ENCODE data around the gene CDYL. TPM values are rescaled to one million over a fixed set of nuclear protein-coding genes. Genes with fewer than 3 reads are reported as not detected.

The CDYL gene
- polyA plus RNA-seq, 1 of the 3 experiments (the other 2 are of a cell fraction) = 13.3 TPM

GRCh38 chr6:4860387-4860786 is 84.2 kb downstream of the CDYL start:
- Histone ChIP-seq H3K79me2 (ENCODE audit: insufficient read depth) (peaks cover 27% of the 10 kb centered on the region), H3K4me2 (no peak overlapping the region), H3K4me1 (ENCODE audit: control insufficient read depth in 1 of 2, insufficient read depth in 2 of 2, low read depth in 1 of 2, low read length in 1 of 2) (no peaks in the 10 kb centered on the region; a peak in 1 of 4 replicates), H3K4me3 (ENCODE audit: low read depth in 2 of 2, low read length in 1 of 2) (no peak overlapping the region), H3K9me3 (no peaks in the 10 kb centered on the region), H3K27ac (ENCODE audit: low read depth in 2 of 2, low read length in 1 of 2) (no peak overlapping the region), H3F3A (replicated peaks; ENCODE audit: insufficient read depth) (no peaks in the 10 kb centered on the region), H3K27me3 (ENCODE audit: insufficient read depth) (no peaks in the 10 kb centered on the region), H2AFZ (ENCODE audit: low read depth) (no peak overlapping the region), H3K9me2 (no peaks in the 10 kb centered on the region), H4K20me1 (ENCODE audit: insufficient read depth) (peaks cover 13% of the 10 kb centered on the region; the same call in 1 of the 2 replicates), H3K9ac (no peak overlapping the region), H3K36me3 (replicated peaks in 1 of 2; ENCODE audit: control insufficient read depth in 1 of 2, insufficient read depth in 2 of 2, low read length in 1 of 2) (no peaks in the 10 kb centered on the region)
- TF ChIP-seq SIN3A (IDR thresholded peaks at IDR 0.05; ENCODE audit: borderline replicate concordance, low read depth, low read length) (no peak), MEF2A (IDR thresholded peaks at IDR 0.05; ENCODE audit: borderline replicate concordance, low read depth) (no peak), EZH2phosphoT487 (IDR thresholded peaks at IDR 0.05; ENCODE audit: borderline replicate concordance, low read depth) (no peak), MAX (IDR thresholded peaks at IDR 0.05; ENCODE audit: low read depth) (no peak), EP300 (IDR thresholded peaks at IDR 0.05; ENCODE audit: borderline replicate concordance in 1 of 2, low read depth in 1 of 2, low read length in 1 of 2) (no peak), CTCF (IDR thresholded peaks at IDR 0.05) (no peak), CHD2 (IDR thresholded peaks at IDR 0.05; ENCODE audit: low read length, partially characterized antibody) (no peak), GABPA (IDR thresholded peaks at IDR 0.05; ENCODE audit: low read depth) (no peak), JUND (IDR thresholded peaks at IDR 0.05) (no peak), TEAD4 (IDR thresholded peaks at IDR 0.05; ENCODE audit: borderline replicate concordance, insufficient read depth) (no peak), NRF1 (IDR thresholded peaks at IDR 0.05; ENCODE audit: low read depth, low read length) (no peak)
- WGBS (ENCODE audit: low lambda C conversion rate) = 100% methylated on average over 2 of the region's 2 CpGs
- POLR2A ChIA-PET = no interaction called here
- CTCF ChIA-PET = interaction anchor here (1.4 kb wide), 1 partner anchor 12 kb away, joined by 3 read pairs; no protein-coding TSS in a partner anchor
- no peak for DNase-seq

GRCh38 chr6:4861564-4861963 is 85.4 kb downstream of the CDYL start:
- H3F3A ChIP-seq (replicated peaks; ENCODE audit: insufficient read depth) = peaks cover 3% of the 10 kb centered on the region
- H4K20me1 ChIP-seq (ENCODE audit: insufficient read depth) = peaks cover 12% of the 10 kb centered on the region; the same call in 1 of the 2 replicates
- CTCF ChIA-PET = interaction anchor here (1.3 to 1.6 kb wide), 2 partner anchors 11 to 16 kb away, joined by 4 read pairs; no protein-coding TSS in a partner anchor
- H3K4me2 ChIP-seq = no peak overlapping the region
- H3K79me2 ChIP-seq (ENCODE audit: insufficient read depth) = peaks cover 20% of the 10 kb centered on the region
- peaks cover 0 to 2% of the 10 kb centered on the region in 2 experiments for H3K36me3 ChIP-seq (replicated peaks in 1 of 2; ENCODE audit: control insufficient read depth in 1 of 2, insufficient read depth in 2 of 2, low read length in 1 of 2)
- POLR2A ChIA-PET = no interaction called here
- H3K4me3 ChIP-seq (ENCODE audit: low read depth in 2 of 2, low read length in 1 of 2) = no peak overlapping the region
- H3K9me3 ChIP-seq = peaks cover 5% of the 10 kb centered on the region
- no peaks in the 10 kb centered on the region for H3K9me2 ChIP-seq
- no peak for TF ChIP-seq CTCF (IDR thresholded peaks at IDR 0.05)
- H2AFZ ChIP-seq (ENCODE audit: low read depth) = no peak overlapping the region
- H3K27ac ChIP-seq (ENCODE audit: low read depth in 2 of 2, low read length in 1 of 2) = no peak overlapping the region
- 98% methylated on average over 3 of the region's 3 CpGs for WGBS (ENCODE audit: low lambda C conversion rate)
- no peaks in the 10 kb centered on the region for H3K27me3 ChIP-seq (ENCODE audit: insufficient read depth)
- no peak overlapping the region for H3K9ac ChIP-seq
- no peaks in the 10 kb centered on the region; a peak in 1 of 4 replicates for H3K4me1 ChIP-seq (ENCODE audit: control insufficient read depth in 1 of 2, insufficient read depth in 2 of 2, low read depth in 1 of 2, low read length in 1 of 2)
- no peak for DNase-seq
